LHCN-M2 (cell line): ENCODE measurements around the gene GTF2F1. TPM values are rescaled to one million over a fixed set of nuclear protein-coding genes. Genes with fewer than 3 reads are reported as not detected.
"Not testable (repeated sequence)": the region's sequence is repeated elsewhere in the genome, so short reads cannot be mapped to it uniquely, and the experiment has no call there.

Source experiments
- DNase-seq: peaks from one replicate; pipeline ENCODE4 v3.0.0-alpha.2; 2012; ENCODE audit warnings: low read depth
- total RNA-seq: library from RNA; depleted of rRNA; stranded (reverse); fragments of >200 nt; gene quantifications from 2 replicates; pipeline ENCODE4 v1.2.3, GENCODE V29; 2014; rRNA removed

GTF2F1 gene
- total RNA-seq, 1 experiment from 2014 or later, result 64.3 TPM

GRCh38 chr19:6358003-6358402, 35.0 kb downstream of the GTF2F1 start:
- DNase-seq, result peak; percentile 63

- DNase-seq, result no peak
These were observed 35.8 kb downstream of the GTF2F1 start for GRCh38 chr19:6357174-6357573.

- DNase-seq, result not testable (repeated sequence)
These were observed 37.5 kb downstream of the GTF2F1 start for GRCh38 chr19:6355321-6356040.

- peak; percentile 17 for DNase-seq
These were observed 38.8 kb downstream of the GTF2F1 start for GRCh38 chr19:6354098-6354674.

- no peak for DNase-seq
These were observed 40.4 kb downstream of the GTF2F1 start for GRCh38 chr19:6352381-6353165.

GRCh38 chr19:6350688-6351087, 42.3 kb downstream of the GTF2F1 start:
- no peak for DNase-seq

GRCh38 chr19:6349271-6349670, 43.7 kb downstream of the GTF2F1 start:
- DNase-seq, result not testable (repeated sequence)

GRCh38 chr19:6343462-6343861, 49.5 kb downstream of the GTF2F1 start:
- DNase-seq, result peak; percentile 12

- no peak for DNase-seq
These were observed 52.3 kb downstream of the GTF2F1 start for GRCh38 chr19:6340493-6341201.

- no peak for DNase-seq
These were observed 58.3 kb downstream of the GTF2F1 start for GRCh38 chr19:6334490-6335285.

- no peak for DNase-seq
These were observed 59.5 kb downstream of the GTF2F1 start, which contains the start of gene ACER1 for GRCh38 chr19:6333439-6333838. Gene ACER1 (minus strand): TSS chr19:6333612. CDS start chr19:6333551, 61 bp downstream.

Other genes starting within 250 kb of the GTF2F1 start
- 18.5 and 19.6 TPM in 2 replicates for gene MLLT1, start 113.2 kb downstream of the GTF2F1 start, total RNA-seq
- not detected in 2 replicates for gene ACER1, start 59.6 kb downstream of the GTF2F1 start, total RNA-seq
- 107 and 126 TPM in 2 replicates for gene CLPP, start 31.6 kb downstream of the GTF2F1 start, total RNA-seq
- 25.4 and 35.0 TPM in 2 replicates for gene ALKBH7, start 20.4 kb downstream of the GTF2F1 start, total RNA-seq
- gene PSPN, start 17.2 kb downstream of the GTF2F1 start, total RNA-seq, result 0.69 and 0.90 TPM in 2 replicates
- 127 and 142 TPM in 2 replicates for gene KHSRP, start 31.6 kb upstream of the GTF2F1 start, total RNA-seq
- not detected in 2 replicates for gene SLC25A41, start 40.6 kb upstream of the GTF2F1 start, total RNA-seq
- 5.5 TPM in 2 replicates for gene SLC25A23, start 66.6 kb upstream of the GTF2F1 start, total RNA-seq
- not detected in 2 replicates for gene CRB3, start 71.1 kb upstream of the GTF2F1 start, total RNA-seq
- gene DENND1C, start 88.6 kb upstream of the GTF2F1 start, total RNA-seq, result not detected in 2 replicates
- gene TUBB4A, start 109.1 kb upstream of the GTF2F1 start, total RNA-seq, result not detected in 2 replicates
- 1.3 and 1.7 TPM in 2 replicates for gene TNFSF9, start 137.9 kb upstream of the GTF2F1 start, total RNA-seq
- 3.3 and 6.5 TPM in 2 replicates for gene CD70, start 198.0 kb upstream of the GTF2F1 start, total RNA-seq